DMS153 (cell line): Measurements from ENCODE around the gene CCDC74A.
A peak's percentile ranks its signal among the peaks of the same experiment; 100 is the strongest.
"Not testable (repeated sequence)": the region's sequence is repeated elsewhere in the genome, so short reads cannot be mapped to it uniquely, and the experiment has no call there.

Source experiments
- DNase-seq: peaks from one replicate; lab custom pipeline; 2025; lab: John Stamatoyannopoulos, UW

Gene CCDC74A

GRCh38 chr2:131527131-131528001 is at the start of gene CCDC74A:
CCDC74A (plus strand) TSS chr2:131527888; CDS start chr2:131527971, 83 bp downstream.
- peak; percentile 47 for DNase-seq

- DNase-seq: not testable (repeated sequence)
Measured at GRCh38 chr2:131478074-131478849, 49.4 kb upstream of the CCDC74A start.

- not testable (repeated sequence) for DNase-seq
Measured at GRCh38 chr2:131478850-131479461, 48.7 kb upstream of the CCDC74A start.

- not testable (repeated sequence) for DNase-seq
Measured at GRCh38 chr2:131480351-131480750, 47.3 kb upstream of the CCDC74A start.

- not testable (repeated sequence) for DNase-seq
Measured at GRCh38 chr2:131482506-131483155, 45.1 kb upstream of the CCDC74A start.

GRCh38 chr2:131483981-131484820 is 43.5 kb upstream of the CCDC74A start:
- not testable (repeated sequence) for DNase-seq

- not testable (repeated sequence) for DNase-seq
Measured at GRCh38 chr2:131484906-131485460, 42.7 kb upstream of the CCDC74A start.

- DNase-seq: not testable (repeated sequence)
Measured at GRCh38 chr2:131486201-131486902, 41.3 kb upstream of the CCDC74A start.

- DNase-seq: no peak
Measured at GRCh38 chr2:131488306-131489205, 39.1 kb upstream of the CCDC74A start.

- not testable (repeated sequence) for DNase-seq
Measured at GRCh38 chr2:131490616-131491468, 36.8 kb upstream of the CCDC74A start.

GRCh38 chr2:131491469-131491836 is 36.2 kb upstream of the CCDC74A start:
- DNase-seq: not testable (repeated sequence)

- not testable (repeated sequence) for DNase-seq
Measured at GRCh38 chr2:131492015-131492417, 35.7 kb upstream of the CCDC74A start, which contains the start of gene MZT2A. MZT2A (minus strand) TSS chr2:131492397; CDS start chr2:131492376, 21 bp downstream.

- peak; percentile 96 for DNase-seq
Measured at GRCh38 chr2:131492418-131493198, 35.1 kb upstream of the CCDC74A start.

GRCh38 chr2:131493199-131493968 is 34.3 kb upstream of the CCDC74A start:
- no peak for DNase-seq

- not testable (repeated sequence) for DNase-seq
Measured at GRCh38 chr2:131495506-131495905, 32.2 kb upstream of the CCDC74A start.

- not testable (repeated sequence) for DNase-seq
Measured at GRCh38 chr2:131498321-131498973, 29.2 kb upstream of the CCDC74A start.
